ENCODE measurements around the gene ITPK1.
A peak's percentile ranks its signal among the peaks of the same experiment; 100 is the strongest.
"Not testable (repeated sequence)": the region's sequence is repeated elsewhere in the genome, so short reads cannot be mapped to it uniquely, and the experiment has no call there.

The ITPK1 gene

DNA sequence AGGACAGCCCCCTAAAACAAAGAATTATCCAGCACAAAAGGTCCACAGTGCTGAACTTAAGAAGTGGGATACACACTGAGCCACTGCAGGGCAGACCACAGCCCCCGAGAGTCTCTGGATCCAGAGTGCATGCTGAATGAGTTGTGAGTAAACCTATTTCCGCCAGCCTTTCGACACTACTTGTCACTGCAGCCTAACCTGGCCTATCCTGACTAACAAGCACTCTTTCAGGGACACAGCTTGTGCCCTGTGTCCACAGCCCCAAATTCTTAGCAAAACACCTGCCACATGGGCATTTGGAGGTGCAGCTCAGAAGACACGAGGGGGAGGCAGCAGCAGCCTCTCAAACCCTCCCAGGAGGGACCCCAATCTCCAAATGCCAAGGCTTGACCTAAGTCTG is 31.3 kb downstream of the ITPK1 start:
- DNase-seq (ENCODE audit: low spot score) = no peak

DNA sequence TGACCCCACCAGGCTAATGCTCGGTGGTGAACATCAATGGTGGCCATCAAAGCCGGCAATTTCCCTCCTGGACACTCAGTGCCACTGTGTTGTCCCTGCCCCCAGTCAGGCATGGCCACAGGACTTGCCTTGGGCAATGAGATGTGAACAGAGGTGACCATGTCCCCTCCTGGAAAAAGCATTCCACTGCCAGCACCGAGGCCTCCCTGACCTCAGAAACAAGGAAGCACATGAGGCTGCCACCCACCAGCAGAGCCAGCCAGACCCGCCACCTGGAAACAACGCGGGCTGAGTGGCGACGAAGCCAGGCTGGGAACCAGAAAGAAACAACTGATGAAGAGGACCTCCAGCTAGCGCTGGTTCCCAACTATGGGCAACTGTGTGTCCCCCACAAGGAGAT is 31.8 kb downstream of the ITPK1 start:
- DNase-seq (ENCODE audit: low spot score) = no peak

DNA sequence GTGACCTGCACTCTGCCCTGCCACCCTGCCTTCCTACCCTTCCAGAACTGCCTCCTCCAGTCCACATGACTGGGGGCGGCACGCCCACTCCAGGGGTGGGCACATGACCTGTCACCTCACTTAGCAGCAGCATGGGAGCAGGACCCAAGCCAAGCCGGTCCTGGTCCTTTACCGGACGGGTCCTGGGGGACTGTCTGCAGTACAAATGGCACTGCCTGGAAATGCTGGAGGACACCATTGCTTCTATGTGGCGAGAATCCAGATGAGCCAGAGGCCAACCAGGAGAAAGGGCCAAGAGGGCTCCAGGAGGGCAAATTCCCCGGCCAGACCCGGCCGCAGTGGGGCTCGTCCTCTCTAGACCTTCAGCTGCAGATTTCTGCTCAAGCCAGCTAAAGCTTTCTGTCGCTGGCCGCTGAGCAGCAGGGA is 33.1 kb downstream of the ITPK1 start:
- DNase-seq (ENCODE audit: low spot score) = no peak

DNA sequence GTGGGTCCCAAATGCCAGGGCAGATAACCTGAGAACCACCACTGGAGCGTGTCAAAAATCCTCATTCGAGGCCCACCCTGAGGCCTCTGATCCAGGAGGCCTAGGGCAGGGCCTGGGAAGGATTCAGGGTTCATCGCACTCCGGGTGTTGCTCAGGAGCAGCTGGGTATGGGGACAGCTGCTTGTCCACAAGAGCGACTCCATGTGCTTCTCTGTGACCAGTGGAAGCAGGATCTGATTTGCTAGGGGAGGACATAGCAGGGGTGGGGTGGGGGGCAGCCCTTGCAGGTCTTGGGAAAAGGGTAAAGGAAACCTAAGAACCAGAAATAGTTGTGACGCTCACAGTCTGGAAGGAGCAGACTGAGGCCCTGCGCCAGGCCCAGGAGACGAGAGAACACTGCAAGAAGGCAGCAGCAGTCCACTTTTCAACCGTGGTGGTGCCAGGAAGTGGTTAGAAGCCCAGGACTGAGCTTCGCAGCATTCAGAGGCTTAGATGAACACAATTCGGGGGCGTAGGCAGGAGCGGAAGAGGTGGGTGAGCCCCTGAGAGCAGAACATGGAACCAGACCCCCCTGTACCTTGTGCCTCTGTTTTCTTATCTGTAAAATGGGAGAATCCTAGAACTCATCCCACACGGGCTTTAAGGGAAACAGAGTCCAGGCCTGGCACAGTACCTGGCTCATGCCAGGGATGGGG is 33.7 kb downstream of the ITPK1 start:
- DNase-seq (ENCODE audit: low spot score) = no peak

DNA sequence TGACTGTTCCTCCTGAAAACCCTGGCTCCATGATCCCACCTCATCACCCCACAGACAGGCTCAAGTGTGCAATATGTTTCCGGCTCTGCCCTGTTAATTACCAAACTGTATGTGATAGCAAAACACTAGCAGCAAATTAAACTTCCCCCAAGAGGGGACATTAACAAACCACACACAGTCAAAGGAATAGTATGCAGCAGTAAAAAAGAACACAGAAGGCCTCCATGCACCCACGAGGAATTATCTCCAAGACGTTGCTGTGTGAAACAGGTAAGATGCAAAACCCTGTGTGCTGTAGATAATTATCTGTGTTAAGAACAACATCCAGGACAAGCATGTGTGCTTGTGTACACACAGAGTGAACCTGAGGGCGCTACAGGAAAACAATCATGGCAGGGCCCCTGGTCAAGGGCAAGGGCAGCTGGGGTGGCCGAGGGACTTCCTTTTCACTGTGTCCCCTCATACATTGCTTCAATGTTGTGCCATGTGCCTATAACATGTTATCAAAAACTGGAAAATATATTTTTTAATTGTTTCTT is 35.8 kb downstream of the ITPK1 start:
- DNase-seq (ENCODE audit: low spot score) = no peak

DNA sequence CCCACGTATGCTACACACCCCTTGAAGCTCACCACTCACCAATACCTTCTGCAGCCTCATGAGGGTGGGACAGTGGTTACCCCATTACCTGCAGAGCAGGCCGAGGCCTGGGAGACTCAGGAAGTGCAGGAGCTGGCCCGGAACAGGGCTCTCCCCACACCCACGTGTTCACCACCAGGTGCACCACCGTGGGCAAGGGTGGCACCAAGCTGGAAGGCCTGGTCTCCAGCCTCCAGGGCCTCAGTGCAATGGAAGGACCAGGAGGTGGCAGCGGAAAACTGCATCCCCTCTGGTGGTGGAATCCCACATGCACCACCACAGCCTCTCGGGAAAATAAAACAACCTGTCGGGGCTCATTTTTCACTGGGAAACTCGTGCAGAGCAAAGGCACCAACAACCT is 36.4 kb downstream of the ITPK1 start:
- no peak for DNase-seq (ENCODE audit: low spot score)

DNA sequence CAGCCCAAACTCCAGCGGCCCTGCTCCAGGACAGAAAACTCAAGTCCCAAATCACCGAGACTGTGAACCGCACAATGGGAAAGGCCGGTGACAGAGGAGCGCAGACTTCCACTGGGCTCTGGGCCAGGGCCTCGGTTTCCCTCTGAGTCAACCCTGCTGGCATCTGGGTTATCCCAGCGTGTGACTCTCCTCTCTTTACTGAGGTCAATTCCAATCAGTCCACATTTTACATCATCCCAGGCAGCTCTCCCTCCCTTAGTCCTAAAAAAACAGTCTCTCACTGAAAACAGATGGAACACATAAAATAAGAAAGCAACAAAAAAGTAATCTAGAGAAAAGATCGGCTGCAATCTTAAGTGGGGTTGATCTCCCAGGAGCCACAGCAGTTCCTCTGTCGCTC is 36.9 kb downstream of the ITPK1 start:
- peak; percentile 87 for DNase-seq (ENCODE audit: low spot score)

DNA sequence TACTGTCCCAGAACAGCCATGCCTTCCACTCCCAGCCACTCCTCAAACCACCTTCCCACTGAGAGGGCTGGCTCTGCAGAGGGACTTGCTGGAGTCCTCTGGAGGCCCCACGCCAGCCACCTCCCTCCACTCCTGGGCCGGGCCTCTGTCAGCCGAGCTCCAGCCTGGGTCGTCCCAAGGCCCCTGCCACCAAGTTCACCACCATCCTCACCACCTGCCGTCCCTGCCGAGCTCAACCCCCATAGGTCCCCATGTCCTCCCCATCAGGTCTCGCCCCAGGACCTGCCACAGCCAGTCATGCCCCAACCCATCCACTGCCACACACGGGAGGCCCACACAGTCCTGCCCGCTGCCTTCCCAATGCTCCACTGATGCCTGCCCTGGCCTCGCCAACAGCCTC is 39.0 kb downstream of the ITPK1 start:
- no peak for DNase-seq (ENCODE audit: low spot score)

DNA sequence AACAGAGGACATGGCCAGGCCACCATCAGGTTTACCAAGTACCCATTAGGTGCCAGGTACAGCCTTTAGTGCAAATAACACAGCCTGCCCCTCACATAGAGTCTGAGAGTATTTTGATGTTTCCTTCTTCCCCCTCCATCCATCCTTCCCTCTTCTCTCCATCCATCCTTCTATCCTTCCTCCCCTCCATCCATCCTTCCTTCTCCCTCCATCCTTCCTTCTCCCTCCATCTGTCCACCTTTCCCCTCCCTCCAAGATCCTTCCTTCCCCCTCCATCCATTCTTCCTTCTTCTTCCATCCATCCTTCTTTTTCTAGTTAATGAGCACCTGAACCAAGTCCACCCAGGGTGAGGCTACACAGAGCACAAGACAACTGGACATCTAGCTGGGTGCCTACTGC is 39.8 kb downstream of the ITPK1 start:
- no peak for DNase-seq (ENCODE audit: low spot score)

DNA sequence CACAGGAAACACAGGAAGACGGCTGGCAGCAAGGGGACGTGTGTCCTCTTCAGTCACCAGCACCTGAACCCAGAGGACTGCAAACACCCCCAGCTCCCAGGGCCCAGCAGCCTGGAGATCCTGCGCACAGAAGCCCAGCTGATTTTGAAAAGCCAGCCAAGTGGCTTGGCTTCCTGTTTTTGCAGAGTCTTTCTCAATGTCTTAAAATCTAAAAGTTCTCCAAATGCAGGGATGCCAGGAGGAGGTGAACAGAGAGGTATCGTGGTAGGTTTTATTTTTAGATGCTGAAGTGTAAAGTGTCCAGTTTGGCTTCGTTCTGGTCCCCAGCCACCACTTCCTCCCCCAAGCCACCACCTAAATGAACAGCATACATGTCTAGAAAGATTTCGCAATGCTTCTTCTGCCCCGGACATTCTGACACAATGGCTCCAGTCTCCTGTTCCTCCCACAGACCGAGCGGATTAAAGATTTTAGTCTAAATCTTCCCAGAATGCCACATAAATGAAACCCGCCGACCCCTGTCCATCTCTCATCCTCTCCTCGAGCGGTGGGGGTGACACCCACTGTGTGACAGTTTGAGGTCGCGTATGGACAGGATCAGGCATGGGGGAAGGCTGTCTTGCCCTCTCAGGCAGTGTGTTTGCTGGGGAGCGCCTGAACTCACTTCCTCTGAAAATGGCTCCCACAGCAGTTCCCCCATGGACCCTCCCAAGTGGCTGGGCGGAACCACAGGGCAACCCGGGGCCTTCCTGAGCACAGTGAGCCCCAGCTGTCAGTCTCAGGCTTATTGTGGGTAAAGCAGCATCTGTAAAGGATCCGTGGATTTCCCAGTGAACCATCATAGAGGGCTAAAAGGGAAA is 41.6 kb downstream of the ITPK1 start:
- DNase-seq (ENCODE audit: low spot score) = peak; percentile 51

DNA sequence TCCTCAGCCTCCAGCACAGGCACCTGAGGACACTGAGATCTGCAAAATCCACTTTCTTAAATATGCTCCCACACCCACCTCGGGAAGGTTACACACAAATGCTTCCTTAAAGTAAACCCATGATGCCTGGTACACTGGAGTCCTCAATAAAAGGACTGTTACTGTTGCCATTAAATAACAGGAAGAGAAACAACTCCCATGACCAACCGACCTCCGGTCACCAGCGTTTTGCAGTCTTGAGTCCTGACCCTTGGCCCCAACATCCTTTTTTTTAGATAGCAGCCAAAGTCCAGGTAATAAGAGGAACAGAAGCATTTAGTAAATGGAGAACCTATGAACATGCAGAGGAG is 42.4 kb downstream of the ITPK1 start:
- no peak for DNase-seq (ENCODE audit: low spot score)

DNA sequence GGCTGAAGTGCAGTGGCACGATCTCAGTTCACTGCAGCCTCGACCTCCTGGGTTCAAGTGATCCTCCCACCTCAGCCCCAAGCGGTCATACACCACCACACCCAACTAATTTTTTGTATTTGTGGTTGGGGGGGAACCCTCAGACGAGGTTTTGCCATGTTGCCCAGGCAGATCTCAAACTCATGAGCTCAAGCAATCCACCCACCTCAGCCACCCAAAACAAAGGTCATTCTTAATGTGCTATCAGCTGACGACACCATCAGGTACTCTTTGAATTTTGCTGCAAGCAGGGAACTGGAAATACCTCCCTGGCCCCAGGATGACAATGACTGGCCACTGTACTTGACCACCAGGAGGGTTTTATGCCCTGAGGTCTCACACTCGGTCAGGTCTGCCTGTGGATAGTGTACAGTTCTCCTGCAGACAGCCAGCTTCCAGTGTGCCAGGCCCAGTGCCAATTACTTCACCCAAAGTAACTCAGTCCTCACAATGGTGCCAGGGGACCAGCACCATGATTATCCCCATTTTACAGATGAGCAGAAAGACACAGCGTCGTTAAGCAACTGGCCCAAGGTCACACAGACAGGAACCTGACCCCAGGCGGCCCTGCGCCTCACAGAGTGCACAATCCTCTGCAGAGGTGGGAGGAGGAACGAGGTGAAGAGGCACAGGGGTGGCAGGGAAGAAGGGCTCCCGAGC is 42.9 kb downstream of the ITPK1 start:
- DNase-seq (ENCODE audit: low spot score) = no peak

DNA sequence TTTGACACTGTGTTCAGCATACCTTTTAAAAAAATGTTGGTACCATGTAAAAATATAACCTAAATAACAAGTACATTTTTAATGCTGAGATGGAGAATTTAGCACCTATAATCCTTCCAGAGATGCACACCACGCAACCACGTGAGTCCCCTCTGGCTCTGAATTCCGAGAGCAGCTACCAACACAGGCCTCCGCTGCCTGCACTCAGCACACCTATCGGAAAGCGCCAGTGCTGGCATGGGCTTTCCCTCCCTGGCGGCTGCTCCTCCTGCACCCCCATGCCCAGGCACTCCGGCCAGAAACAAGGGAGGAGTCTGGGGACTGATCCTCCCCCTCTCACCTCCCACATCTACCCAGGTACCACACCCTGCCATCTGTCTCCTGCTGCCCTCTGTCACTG is 47.0 kb downstream of the ITPK1 start:
- DNase-seq (ENCODE audit: low spot score) = no peak

DNA sequence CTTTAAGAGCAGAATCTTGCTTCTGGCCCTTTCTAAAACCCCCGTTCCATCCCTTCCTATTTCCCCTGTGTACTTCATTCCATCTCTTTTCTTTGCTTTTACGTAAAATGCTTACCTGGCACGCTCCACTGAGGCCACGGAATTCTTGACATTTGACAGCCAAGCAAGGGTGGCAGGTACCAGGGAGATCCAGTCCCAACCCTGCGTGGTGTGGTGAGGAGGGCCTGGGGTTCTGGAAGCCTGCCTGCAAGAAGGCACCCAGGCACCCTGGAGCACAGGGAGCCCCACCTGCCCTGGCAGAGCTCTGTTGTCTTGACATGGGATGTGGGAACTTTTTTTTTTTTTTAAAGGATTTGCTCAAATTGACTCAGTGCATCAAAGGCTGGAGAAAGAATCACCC is 48.6 kb downstream of the ITPK1 start:
- no peak for DNase-seq (ENCODE audit: low spot score)

DNA sequence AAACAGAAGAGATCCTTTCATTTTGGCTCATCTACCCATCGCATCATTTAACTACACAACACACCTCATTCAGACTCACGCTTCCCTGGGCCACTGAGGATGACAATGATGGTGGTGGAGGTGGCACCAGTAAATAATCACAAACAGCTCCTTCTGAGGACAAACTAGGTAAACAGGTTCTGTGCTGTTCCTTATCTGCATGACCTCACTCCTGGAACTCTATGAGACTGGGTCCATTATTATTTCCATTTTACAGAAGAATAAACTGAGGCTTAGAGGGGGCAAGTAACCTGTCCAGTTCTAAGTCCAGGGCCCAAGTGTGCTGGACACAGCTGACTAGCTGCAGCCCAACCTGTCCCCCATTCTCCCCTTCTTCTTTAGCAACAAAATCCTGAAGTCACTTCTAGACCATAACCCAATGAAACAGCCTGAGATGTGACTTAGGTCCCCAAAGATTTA is 50.4 kb downstream of the ITPK1 start:
- no peak for DNase-seq (ENCODE audit: low spot score)

DNA sequence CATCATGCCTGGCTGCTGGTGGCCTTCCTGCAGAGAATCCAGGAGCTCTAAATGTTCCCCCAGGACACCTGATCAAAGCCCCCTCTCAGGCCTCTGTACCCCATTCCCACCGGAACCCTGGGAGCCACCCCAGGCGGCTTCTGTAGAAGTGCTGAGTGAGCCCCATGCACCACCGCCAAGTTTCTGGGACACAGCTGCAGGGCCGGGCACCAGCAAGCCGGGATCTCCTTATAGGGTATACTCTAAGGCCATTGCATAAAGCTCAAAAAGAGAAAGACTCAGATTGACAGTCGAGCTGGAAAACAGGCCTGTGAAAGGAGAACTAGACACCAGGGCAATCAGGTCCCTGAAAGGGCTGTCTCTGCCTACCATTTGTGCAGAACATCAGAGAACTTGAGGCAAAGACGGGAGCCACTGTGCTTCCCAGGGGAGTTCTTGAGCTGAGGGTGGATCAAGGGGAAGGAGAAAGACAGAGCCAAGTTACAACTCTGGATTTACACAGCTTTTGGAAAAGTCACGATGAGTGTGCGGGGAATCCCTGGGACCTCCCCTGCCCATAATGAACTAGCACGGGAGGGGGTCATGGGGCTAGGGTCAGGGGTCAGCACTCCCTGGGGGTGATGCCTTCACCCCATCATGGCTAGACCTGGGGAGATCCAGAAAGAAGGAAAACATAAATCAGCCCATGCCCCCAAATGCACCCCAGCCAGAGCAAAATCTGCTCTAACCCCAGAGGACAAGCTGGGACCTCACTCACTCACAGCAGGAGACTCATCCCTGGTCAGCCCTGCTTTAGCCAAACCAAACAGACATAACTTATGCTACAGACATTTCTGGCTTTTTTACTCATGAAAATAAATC is 51.1 kb downstream of the ITPK1 start:
- DNase-seq (ENCODE audit: low spot score) = peak; percentile 32

DNA sequence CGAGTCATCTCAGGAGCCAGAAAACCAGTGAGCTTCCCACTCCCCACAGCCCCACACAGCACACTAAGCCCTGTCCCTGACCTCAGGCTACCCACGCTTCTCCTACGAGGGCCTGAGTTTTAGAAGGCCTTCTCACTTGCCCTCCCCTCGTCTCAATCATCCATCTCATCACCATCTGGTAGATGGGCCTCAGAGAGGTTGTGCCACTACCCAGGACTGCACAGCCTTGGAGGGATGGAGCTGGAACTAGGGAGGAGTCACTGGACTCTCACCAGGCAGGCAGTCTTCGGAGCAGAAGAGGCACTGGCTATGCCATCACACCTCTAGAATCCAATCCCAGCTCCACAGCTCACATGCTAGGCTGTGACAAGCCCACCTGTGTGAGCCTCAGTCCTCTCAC is 52.3 kb downstream of the ITPK1 start:
- no peak for DNase-seq (ENCODE audit: low spot score)

DNA sequence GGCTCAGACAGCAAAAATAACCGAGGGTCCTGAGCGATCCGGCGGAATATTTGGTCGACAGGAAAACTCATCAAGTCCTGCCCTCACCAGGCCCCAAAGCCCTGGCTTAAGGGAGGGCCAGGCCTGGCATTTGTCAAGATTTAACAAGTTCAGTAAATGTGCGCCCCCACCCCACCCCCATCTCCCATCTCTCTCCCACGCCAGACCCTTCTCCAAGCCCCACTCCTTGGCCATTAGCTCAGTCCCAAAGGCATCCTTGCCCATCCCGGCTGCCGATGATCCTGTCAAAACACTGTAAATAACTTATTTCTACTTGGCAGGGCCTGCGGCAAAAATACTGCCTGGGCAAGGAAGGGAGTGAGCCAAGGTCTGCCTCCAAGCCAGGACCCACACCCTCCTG is 52.8 kb downstream of the ITPK1 start:
- DNase-seq (ENCODE audit: low spot score) = no peak

DNA sequence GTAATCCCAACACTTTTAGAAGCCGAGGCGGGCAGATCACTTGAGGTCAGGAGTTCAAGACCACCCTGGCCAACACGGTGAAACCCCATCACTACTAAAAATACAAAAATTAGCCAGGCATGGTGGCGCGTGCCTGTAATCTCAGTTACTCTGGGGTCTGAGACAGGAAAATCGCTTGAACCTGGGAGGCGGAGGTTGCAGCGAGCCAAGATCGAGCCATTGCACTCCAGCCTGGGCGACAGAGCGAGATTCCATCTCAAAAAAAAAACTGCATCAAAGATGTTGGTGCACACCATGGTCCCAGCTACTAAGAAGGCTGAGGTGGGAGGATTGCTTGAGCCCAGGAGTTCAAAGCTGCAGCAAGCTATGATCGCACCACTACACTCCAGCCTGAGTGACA is 53.7 kb downstream of the ITPK1 start:
- not testable (repeated sequence) for DNase-seq (ENCODE audit: low spot score)

DNA sequence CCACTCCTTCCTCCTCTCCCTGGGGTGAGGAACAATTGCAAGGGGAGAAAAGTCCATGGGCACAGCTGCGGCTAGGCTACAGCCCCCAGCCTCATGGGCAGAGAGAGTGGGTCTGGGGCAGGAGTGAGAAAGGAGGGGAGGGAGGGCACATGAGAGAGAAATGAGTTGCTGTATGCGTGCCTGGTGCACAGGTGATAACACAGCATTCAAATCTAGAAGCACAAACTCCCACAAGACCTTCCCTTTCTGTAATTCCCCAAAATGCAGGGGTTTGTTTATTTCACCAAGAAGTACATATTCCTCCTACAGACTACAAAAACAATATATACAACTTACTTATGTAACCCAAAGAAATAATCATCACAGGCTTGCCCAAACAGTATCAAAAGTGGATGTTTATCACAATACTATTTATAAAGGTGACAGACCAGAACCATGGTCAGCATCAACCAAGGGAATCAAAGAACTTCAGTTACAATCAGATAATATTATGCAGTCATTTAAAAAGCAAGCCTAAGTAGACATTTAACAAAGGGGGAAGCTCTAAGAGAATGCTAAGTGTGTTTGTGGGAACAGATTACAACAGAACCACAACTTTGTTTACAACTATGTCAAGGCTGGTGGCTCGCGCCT is 54.2 kb downstream of the ITPK1 start:
- no peak for DNase-seq (ENCODE audit: low spot score)

DNA sequence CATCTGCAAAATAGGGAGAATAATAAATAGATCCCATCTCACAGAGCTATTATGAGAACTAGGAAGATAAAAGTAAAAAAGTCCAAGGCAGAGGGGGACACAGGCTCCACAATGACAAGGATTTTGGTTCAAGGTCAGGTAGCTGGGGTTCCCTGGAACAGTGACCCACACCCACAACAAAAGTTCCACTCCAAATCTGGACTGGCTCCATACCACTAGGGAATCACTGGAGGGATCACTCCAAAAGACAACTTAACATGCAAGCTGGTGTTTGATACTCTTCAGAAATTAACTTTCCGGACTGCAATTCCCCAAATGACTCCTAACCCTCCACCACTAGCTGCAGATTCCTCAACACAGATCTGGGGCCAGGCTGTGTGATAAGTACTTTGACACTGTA is 54.9 kb downstream of the ITPK1 start:
- no peak for DNase-seq (ENCODE audit: low spot score)
